ENCODE results near the gene EIF3A. TPM values are rescaled to one million over a fixed set of nuclear protein-coding genes. Genes with fewer than 3 reads are reported as not detected.
A peak's percentile ranks its signal among the peaks of the same experiment; 100 is the strongest.

The EIF3A gene
- 112 TPM in 2 replicates for total RNA-seq
- 39.9 and 45.3 TPM in 2 replicates for polyA plus RNA-seq
- 133 and 144 TPM in 2 replicates for polyA plus RNA-seq (2012)
- polyA minus RNA-seq (ENCODE audit: low replicate concordance), result 34.4 and 41.3 TPM in 2 replicates

GRCh38 chr10:119080521-119081259, at the start of gene EIF3A:
Gene EIF3A, minus strand, starts transcription at chr10:119080817. Its CDS starts 141 bp downstream, at chr10:119080676.
- Histone ChIP-seq H3K36me3 (ENCODE audit: control insufficient read depth, insufficient read depth, low read length) (no peaks in the 10 kb centered on the region), H3K9ac (ENCODE audit: insufficient read depth, low read length) (peak within 1 kb of the TSS; percentile 100), H3K27ac (ENCODE audit: insufficient read depth, low read length) (peak within 1 kb of the TSS; percentile 99), H3K79me2 (ENCODE audit: control insufficient read depth, insufficient read depth, low read length) (peaks cover 53% of the 10 kb centered on the region), H3K27me3 (ENCODE audit: control insufficient read depth, insufficient read depth, low read length) (no peaks in the 10 kb centered on the region), H3K4me3 (replicated peaks in 1 of 4; ENCODE audit: control extremely low read depth in 1 of 4, insufficient read depth in 1 of 4, low read depth in 3 of 4, low read length in 4 of 4) (peak within 1 kb of the TSS; percentile 81 to 99 (median 96)), H3K9me3 (ENCODE audit: control insufficient read depth, insufficient read depth, low read depth, low read length) (no peaks in the 10 kb centered on the region), H3K4me2 (ENCODE audit: extremely low read depth, insufficient read depth, low read length) (peak within 1 kb of the TSS; percentile 79), H2AFZ (ENCODE audit: low read length) (peak within 1 kb of the TSS; percentile 86), H3K4me1 (ENCODE audit: control insufficient read depth, extremely low read depth, insufficient read depth, low read length) (peaks cover 2% of the 10 kb centered on the region), H4K20me1 (ENCODE audit: control insufficient read depth, extremely low read depth, insufficient read depth, low read length) (peaks cover 16% of the 10 kb centered on the region)
- peak; percentile 88 to 92 for DNase-seq (ENCODE audit: low read depth in 2 of 2)
- TF ChIP-seq, protein P1, sequence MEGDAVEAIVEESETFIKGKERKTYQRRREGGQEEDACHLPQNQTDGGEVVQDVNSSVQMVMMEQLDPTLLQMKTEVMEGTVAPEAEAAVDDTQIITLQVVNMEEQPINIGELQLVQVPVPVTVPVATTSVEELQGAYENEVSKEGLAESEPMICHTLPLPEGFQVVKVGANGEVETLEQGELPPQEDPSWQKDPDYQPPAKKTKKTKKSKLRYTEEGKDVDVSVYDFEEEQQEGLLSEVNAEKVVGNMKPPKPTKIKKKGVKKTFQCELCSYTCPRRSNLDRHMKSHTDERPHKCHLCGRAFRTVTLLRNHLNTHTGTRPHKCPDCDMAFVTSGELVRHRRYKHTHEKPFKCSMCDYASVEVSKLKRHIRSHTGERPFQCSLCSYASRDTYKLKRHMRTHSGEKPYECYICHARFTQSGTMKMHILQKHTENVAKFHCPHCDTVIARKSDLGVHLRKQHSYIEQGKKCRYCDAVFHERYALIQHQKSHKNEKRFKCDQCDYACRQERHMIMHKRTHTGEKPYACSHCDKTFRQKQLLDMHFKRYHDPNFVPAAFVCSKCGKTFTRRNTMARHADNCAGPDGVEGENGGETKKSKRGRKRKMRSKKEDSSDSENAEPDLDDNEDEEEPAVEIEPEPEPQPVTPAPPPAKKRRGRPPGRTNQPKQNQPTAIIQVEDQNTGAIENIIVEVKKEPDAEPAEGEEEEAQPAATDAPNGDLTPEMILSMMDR (conservative IDR thresholded peaks at IDR 0.05 in 1 of 2, IDR thresholded peaks at IDR 0.05 in 1 of 2; ENCODE audit: low read depth in 1 of 2, low read length in 2 of 2), result no peak
- TF ChIP-seq EZH2 (IDR thresholded peaks at IDR 0.05; ENCODE audit: low read length, missing control alignments), result no peak

GRCh38 chr10:119129721-119130120, 49.1 kb upstream of the EIF3A start:
- H3K79me2 ChIP-seq (ENCODE audit: control insufficient read depth, insufficient read depth, low read length), result no peaks in the 10 kb centered on the region
- H3K9me3 ChIP-seq (ENCODE audit: control insufficient read depth, insufficient read depth, low read depth, low read length), result no peaks in the 10 kb centered on the region
- H3K27me3 ChIP-seq (ENCODE audit: control insufficient read depth, insufficient read depth, low read length), result no peaks in the 10 kb centered on the region
- H2AFZ ChIP-seq (ENCODE audit: low read length), result no peak overlapping the region
- no peak overlapping the region for H3K27ac ChIP-seq (ENCODE audit: insufficient read depth, low read length)
- peaks cover 6% of the 10 kb centered on the region for H3K36me3 ChIP-seq (ENCODE audit: control insufficient read depth, insufficient read depth, low read length)
- TF ChIP-seq EZH2 (IDR thresholded peaks at IDR 0.05; ENCODE audit: low read length, missing control alignments), result no peak
- TF ChIP-seq, protein P1 (conservative IDR thresholded peaks at IDR 0.05 in 1 of 2, IDR thresholded peaks at IDR 0.05 in 1 of 2; ENCODE audit: low read depth in 1 of 2, low read length in 2 of 2), result no peak
- no peaks in the 10 kb centered on the region for H4K20me1 ChIP-seq (ENCODE audit: control insufficient read depth, extremely low read depth, insufficient read depth, low read length)
- no peak overlapping the region for H3K4me3 ChIP-seq (replicated peaks in 1 of 4; ENCODE audit: control extremely low read depth in 1 of 4, insufficient read depth in 1 of 4, low read depth in 3 of 4, low read length in 4 of 4)
- H3K9ac ChIP-seq (ENCODE audit: insufficient read depth, low read length), result no peak overlapping the region
- H3K4me1 ChIP-seq (ENCODE audit: control insufficient read depth, extremely low read depth, insufficient read depth, low read length), result no peaks in the 10 kb centered on the region
- no peak overlapping the region for H3K4me2 ChIP-seq (ENCODE audit: extremely low read depth, insufficient read depth, low read length)
- DNase-seq (ENCODE audit: low read depth in 2 of 2), result peak in 1 of 2 donors; percentile 35

GRCh38 chr10:119125942-119126341, 45.3 kb upstream of the EIF3A start:
- Histone ChIP-seq H3K4me2 (ENCODE audit: extremely low read depth, insufficient read depth, low read length) (no peak overlapping the region), H4K20me1 (ENCODE audit: control insufficient read depth, extremely low read depth, insufficient read depth, low read length) (no peaks in the 10 kb centered on the region), H3K36me3 (ENCODE audit: control insufficient read depth, insufficient read depth, low read length) (no peaks in the 10 kb centered on the region), H3K4me3 (replicated peaks in 1 of 4; ENCODE audit: control extremely low read depth in 1 of 4, insufficient read depth in 1 of 4, low read depth in 3 of 4, low read length in 4 of 4) (no peak overlapping the region), H3K27me3 (ENCODE audit: control insufficient read depth, insufficient read depth, low read length) (no peaks in the 10 kb centered on the region), H3K79me2 (ENCODE audit: control insufficient read depth, insufficient read depth, low read length) (no peaks in the 10 kb centered on the region), H2AFZ (ENCODE audit: low read length) (no peak overlapping the region), H3K4me1 (ENCODE audit: control insufficient read depth, extremely low read depth, insufficient read depth, low read length) (no peaks in the 10 kb centered on the region), H3K9me3 (ENCODE audit: control insufficient read depth, insufficient read depth, low read depth, low read length) (no peaks in the 10 kb centered on the region), H3K9ac (ENCODE audit: insufficient read depth, low read length) (no peak overlapping the region), H3K27ac (ENCODE audit: insufficient read depth, low read length) (no peak overlapping the region)
- TF ChIP-seq EZH2 (IDR thresholded peaks at IDR 0.05; ENCODE audit: low read length, missing control alignments), result no peak
- DNase-seq (ENCODE audit: low read depth in 2 of 2), result no peak

Measured in fibroblast of lung (primary cell).